Measurements from ENCODE around the gene TIE1.

Gene TIE1

DNA sequence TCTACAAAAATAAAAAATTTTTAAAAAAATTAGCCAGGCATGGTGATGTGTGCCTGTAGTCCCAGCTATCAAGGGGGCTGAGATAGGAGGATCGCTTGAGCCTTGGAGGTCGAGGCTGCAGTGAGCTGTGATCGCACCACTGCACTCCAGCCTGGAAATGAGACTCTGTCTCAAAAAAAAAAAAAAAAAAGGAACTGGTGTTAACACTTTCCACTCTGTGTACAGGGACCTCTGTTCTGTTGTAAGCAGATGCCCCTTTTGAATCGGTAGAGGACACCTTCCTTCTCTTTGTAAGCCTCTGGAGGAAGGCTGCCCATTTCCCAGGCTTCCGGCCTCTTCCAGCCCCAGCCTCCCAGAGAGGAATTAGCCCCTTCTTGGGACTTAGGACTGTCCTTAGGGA is 8.1 kb upstream of the TIE1 start:
- no peak overlapping the region for H3K4me3 ChIP-seq (ENCODE audit: low read depth, low read length)

DNA sequence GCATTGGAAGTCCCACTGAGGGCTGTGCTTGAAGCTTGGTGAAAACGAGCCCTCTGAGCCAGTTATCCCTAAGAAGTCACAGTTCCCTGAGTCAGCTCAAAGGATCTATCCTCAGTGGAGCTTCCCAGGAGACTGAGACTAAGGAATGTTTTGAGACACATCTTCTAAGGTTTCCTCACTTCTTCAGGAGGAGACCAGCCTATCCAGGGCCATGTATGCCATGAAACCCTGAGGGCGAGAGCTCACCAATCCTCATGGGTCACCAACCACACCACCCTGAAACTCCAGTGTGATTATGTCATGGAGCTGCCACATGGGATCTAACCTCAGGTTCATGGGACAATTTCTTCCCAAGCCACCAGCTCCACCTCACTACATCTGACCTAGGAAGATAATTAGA is 7.6 kb upstream of the TIE1 start:
- H3K4me3 ChIP-seq (ENCODE audit: low read depth, low read length) = no peak overlapping the region

DNA sequence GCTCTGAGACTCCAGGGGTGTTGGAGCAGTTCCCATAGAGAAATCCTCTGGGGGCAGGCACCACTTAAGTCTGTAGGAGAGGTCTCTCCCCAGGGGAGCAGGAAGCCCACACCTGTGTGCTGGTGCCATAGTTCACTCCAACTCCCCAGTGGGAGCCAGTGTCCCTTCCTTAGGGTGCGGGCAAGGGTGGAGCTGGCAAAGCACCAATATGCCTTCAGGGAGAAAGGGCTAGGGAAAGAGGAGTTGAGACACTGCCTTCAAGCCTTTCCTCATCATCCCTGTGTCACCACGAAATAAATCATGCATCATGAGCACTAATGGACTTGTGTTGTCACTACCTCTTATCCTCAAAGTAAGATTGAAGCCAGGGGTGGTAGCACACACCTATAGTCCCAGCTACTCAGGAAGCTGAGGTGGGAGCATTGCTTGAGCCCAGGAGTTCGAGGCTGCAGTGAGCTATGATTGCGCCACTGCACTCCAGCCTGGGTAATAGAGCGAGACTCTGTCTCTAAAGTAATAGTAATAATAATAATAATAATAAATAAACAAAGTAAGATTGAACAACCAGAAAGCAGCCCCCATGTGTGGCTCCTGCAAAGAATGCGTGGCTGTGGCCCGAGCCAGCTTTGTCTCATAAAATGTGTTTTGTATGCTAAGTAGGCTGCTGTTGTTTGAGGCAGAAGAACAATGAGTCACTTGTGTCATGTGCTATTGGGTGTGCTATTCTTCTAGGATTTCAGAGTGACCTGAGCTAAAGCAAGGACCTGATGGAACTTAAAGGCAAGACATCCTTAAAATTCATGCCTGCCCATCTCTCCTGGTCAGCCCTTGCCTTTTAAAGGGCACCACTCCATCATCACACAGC is 6.7 kb upstream of the TIE1 start:
- no peak overlapping the region for H3K4me3 ChIP-seq (ENCODE audit: low read depth, low read length)

DNA sequence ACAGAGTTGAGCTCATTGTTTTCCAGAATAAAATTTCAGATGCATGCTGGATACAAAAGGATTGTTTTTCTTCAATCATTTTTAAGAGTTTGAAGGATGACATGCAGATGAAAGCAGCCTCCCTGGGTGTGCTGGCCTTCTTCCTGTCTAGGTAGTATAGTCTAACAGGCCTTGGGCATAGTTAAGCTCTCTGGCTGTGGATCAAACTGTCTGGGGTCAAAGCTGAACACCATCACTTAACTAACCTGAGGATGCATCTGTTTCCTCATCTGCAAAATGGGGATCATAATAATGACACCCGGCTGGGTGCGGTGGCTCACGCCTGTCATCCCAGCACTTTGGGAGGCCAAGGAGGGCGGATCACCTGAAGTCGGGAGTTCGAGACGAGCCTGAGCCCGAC is 6.0 kb upstream of the TIE1 start:
- H3K4me3 ChIP-seq (ENCODE audit: low read depth, low read length) = no peak overlapping the region

DNA sequence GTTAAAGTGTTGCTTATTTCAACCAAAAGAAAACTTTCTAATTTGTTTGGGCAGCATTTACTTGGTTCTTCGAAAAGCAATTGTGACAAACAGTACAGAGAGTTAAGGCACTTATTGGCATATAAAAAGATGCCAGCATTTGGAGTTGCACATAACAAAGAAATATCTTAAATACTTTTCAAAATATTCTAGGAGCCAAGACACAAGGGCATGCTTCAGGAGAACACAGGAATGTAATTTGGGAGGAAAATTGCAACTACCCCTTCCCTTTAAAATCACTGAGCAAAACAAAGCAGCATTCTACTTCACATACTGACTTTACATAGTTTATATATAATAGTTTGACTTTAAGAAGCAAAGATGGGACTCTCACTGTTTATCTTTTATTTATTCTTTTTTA is 4.6 kb upstream of the TIE1 start:
- no peak overlapping the region for H3K4me3 ChIP-seq (ENCODE audit: low read depth, low read length)

- no peak overlapping the region for H3K4me3 ChIP-seq (ENCODE audit: low read depth, low read length)
Observed at GRCh38 chr1:43298055-43298454, 2.7 kb upstream of the TIE1 start.

GRCh38 chr1:43299101-43299500 is 1.7 kb upstream of the TIE1 start:
- H3K4me3 ChIP-seq (ENCODE audit: low read depth, low read length) = no peak overlapping the region

DNA sequence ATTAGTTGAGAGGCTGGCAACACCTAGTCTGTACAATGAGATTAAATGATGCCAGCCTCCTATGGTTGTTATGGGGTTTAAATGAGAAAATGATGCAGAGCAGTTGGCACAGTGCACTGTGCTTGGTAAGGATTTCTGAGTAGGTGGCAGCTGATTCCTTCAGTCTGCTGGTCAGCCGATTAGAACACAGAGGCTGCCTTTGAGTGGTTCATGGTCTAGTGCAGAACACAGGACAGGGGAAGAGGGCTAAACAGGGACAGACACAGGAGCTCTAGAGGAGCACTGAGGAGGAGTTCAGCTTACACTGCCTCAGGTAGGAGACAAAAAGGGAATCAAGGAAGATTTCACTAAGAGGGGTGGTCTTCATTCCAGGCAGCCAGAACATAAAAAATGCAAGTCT is 1.4 kb downstream of the TIE1 start:
- H3K4me3 ChIP-seq (ENCODE audit: low read depth, low read length) = no peak overlapping the region

- no peak overlapping the region for H3K4me3 ChIP-seq (ENCODE audit: low read depth, low read length)
Observed at GRCh38 chr1:43302721-43303470, 2.1 kb downstream of the TIE1 start.

- no peak overlapping the region for H3K4me3 ChIP-seq (ENCODE audit: low read depth, low read length)
Observed at GRCh38 chr1:43303471-43304313, 2.9 kb downstream of the TIE1 start.

GRCh38 chr1:43304314-43304681 is 3.5 kb downstream of the TIE1 start:
- H3K4me3 ChIP-seq (ENCODE audit: low read depth, low read length) = no peak overlapping the region

- no peak overlapping the region for H3K4me3 ChIP-seq (ENCODE audit: low read depth, low read length)
Observed at GRCh38 chr1:43304771-43305300, 4.1 kb downstream of the TIE1 start.

GRCh38 chr1:43305461-43305860 is 4.7 kb downstream of the TIE1 start:
- H3K4me3 ChIP-seq (ENCODE audit: low read depth, low read length) = no peak overlapping the region

DNA sequence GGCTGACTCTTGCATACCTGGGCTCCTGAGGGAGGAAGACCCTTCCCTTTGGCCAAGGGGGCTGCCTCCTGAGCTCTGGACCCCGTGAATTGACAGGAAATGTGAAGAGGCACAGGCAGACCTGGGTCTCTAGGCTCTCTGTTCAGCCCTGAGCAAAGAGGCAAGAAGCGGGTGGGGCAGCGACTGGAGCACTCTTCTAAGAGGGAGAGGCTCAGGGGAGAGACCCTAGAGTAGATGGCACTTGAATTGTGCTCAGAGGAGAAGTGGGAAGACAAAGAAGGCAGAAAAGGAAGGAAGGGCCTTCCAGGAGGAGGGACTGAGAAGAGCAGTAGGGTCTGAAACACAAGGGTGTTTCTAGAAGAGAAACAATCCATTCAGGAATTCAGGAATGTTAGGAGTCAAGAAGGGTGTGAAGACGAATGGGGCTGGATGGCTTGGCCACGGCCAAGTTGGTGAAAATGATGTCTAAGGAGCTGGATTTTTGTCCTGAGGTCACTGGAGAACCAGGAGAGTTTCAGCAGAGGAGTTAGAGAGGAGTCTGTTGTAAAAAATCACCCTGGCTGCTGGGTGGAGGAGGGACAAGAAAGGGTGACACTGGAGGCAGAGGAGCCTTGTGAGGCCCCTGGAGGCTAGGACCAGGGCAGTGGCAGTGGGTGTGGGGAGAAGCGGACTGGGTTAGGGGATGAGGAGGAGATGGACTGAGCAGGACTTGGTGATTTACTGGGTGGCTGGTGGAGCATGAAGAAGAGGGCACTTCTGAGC is 5.3 kb downstream of the TIE1 start:
- H3K4me3 ChIP-seq (ENCODE audit: low read depth, low read length) = no peak overlapping the region

GRCh38 chr1:43306688-43307457 is 6.1 kb downstream of the TIE1 start:
- H3K4me3 ChIP-seq (ENCODE audit: low read depth, low read length) = no peak overlapping the region

GRCh38 chr1:43307458-43308158 is 6.8 kb downstream of the TIE1 start:
- no peak overlapping the region for H3K4me3 ChIP-seq (ENCODE audit: low read depth, low read length)

DNA sequence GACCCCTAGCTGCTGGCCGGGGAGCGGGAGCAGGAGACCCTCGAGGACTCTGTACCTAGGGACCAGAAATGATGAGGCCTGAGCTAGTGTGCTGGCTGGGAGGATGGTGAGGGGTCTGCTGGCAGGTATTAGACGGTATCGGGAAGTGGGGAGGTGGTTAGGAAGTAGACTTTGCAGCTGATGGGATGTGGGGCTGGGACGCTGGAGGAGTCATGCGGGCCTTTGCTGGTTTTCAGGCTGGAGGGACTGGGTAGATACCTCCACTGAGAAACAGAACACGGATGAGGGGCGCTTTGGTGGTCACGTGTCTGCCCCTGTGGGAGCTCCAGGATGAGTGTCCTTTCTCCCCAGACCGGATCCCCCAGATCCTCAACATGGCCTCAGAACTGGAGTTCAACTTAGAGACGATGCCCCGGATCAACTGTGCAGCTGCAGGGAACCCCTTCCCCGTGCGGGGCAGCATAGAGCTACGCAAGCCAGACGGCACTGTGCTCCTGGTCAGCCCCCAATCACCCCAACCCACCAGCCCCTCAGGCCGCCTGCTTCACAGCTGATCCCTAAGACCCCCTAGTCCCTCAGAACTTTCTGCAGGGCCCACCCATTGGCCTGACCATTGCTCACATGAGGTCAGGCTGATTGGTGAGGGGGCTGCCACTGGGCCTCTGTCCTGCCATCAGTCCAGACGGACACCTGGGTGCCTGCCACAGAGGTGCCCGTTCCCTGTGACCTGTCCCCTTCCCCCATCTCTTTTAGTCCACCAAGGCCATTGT is 8.0 kb downstream of the TIE1 start:
- no peak overlapping the region for H3K4me3 ChIP-seq (ENCODE audit: low read depth, low read length)

GRCh38 chr1:43309405-43310025 is 8.7 kb downstream of the TIE1 start:
- H3K4me3 ChIP-seq (ENCODE audit: low read depth, low read length) = no peak overlapping the region
